Panc1 (cell line): ENCODE measurements around the gene ATG9A.

ENCODE experiments used
- POLR2AphosphoS5 ChIP-seq: IDR thresholded peaks from 2 replicates; pipeline ENCODE4 v1.6.1; 2012; ENCODE audit warnings: mild to moderate bottlenecking, low read depth, low read length, moderate library complexity
- TF ChIP-seq, protein P1 (sequence below), 2 experiments: IDR thresholded peaks; 2 replicates each; pipeline ENCODE4 v1.6.1; 2011 to 2012; ENCODE audit warnings: low read depth in 2 of 2, control low read depth in 1 of 2, low read length in 1 of 2, mild to moderate bottlenecking in 1 of 2, moderate library complexity in 1 of 2; ENCODE audit not compliant: insufficient read depth in 1 of 2

DNA sequence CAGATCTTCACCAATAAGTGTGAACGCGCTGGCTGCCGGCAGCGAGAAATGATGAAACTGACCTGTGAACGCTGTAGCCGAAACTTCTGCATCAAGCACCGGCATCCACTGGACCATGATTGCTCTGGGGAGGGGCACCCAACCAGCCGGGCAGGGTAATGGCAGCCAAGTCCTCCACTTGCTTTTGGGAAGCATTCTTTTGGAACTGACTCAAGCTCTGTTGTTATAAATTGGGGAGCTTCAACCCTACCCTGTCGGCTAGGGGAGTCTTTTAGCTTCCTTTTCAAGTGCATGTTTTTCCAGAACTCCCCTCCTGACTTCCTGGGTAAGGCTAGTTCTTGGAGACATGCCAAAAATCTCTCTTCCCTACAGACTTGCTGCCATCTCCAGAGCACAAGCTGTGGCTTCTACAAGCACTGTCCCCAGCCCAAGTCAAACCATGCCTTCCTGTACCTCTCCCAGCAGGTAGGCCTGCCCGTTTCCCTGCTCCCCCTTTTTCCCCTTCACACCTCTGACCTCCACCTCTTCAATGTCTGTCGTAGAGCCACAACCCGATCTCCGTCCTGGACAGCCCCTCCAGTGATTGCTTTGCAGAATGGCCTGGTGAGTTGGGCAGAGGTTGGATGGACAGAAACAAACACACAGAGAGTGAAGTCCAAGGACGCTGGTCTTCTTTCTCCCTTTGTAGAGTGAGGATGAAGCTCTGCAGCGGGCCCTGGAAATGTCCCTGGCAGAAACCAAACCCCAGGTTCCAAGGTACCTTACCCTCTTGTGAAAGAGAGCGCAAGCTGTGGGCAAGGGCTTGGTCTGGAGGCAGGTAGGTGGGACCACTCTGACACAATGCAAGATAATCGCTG, 21.3 kb downstream of the ATG9A start:
- no peak for TF ChIP-seq POLR2AphosphoS5
- TF ChIP-seq, protein P1, sequence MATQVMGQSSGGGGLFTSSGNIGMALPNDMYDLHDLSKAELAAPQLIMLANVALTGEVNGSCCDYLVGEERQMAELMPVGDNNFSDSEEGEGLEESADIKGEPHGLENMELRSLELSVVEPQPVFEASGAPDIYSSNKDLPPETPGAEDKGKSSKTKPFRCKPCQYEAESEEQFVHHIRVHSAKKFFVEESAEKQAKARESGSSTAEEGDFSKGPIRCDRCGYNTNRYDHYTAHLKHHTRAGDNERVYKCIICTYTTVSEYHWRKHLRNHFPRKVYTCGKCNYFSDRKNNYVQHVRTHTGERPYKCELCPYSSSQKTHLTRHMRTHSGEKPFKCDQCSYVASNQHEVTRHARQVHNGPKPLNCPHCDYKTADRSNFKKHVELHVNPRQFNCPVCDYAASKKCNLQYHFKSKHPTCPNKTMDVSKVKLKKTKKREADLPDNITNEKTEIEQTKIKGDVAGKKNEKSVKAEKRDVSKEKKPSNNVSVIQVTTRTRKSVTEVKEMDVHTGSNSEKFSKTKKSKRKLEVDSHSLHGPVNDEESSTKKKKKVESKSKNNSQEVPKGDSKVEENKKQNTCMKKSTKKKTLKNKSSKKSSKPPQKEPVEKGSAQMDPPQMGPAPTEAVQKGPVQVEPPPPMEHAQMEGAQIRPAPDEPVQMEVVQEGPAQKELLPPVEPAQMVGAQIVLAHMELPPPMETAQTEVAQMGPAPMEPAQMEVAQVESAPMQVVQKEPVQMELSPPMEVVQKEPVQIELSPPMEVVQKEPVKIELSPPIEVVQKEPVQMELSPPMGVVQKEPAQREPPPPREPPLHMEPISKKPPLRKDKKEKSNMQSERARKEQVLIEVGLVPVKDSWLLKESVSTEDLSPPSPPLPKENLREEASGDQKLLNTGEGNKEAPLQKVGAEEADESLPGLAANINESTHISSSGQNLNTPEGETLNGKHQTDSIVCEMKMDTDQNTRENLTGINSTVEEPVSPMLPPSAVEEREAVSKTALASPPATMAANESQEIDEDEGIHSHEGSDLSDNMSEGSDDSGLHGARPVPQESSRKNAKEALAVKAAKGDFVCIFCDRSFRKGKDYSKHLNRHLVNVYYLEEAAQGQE (IDR thresholded peaks at IDR 0.05; ENCODE audit: insufficient read depth in 1 of 2, low read depth in 2 of 2, low read length in 1 of 2), result no peak
